AG20443 (cell line): ENCODE data around the gene ATP2B2.

Source experiments
- DNase-seq: peaks from one replicate; pipeline ENCODE4 v3.0.0; 2012; ENCODE audit warnings: low spot score, mixed read lengths

Gene ATP2B2

DNA sequence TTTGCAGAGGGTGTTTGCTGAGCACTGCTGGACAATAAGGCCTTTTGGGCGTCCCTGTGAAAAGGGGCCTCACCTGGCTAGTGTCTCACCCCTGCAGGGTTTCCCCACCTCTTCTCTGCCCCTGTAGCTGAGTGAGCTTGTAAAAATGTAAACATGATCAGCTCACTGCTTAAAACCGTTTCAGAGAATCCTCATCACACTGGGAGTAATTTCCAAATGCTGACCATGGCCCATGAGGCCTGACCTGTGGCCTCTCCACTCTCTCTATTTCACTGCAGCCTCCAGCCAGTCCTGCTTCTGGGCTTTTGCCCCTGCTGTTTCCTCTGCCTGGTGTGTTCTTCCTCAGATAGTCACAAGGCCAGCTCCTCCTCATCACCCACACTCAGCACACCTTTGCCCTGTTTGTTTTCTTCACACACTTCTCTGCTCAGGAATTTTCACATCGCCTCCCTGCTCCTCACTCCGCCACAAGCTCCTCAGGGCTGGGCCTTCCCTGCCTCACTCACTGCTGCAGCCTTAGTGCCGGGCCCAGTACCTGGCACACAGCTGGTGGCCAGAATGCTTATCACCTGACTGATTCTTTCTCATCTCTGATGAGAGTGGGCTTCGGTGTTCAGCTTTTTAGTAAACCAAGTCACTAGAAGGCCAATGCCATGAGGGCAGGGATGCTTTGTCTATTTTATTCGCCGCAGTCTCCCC, 105.2 kb downstream of the ATP2B2 start:
- DNase-seq, result no peak

DNA sequence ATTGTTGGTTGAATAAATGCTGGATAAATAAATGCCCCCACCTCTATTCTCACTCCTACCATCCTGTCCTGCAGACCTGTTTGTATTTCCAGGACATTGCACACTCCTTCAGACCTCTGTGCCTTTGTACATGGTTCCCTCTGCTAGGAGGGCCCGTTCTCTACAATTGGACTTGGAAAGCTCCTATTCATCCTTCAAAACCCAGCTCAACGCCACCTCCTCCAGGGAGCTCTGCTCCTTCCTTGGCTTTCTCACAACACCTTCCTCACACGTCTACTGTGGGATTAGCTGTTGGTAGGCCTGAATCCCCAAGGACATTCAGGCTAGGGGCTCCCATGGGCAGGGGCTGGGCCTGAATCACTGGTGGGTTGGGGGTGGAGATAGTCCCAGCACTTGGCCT, 105.8 kb downstream of the ATP2B2 start:
- no peak for DNase-seq

DNA sequence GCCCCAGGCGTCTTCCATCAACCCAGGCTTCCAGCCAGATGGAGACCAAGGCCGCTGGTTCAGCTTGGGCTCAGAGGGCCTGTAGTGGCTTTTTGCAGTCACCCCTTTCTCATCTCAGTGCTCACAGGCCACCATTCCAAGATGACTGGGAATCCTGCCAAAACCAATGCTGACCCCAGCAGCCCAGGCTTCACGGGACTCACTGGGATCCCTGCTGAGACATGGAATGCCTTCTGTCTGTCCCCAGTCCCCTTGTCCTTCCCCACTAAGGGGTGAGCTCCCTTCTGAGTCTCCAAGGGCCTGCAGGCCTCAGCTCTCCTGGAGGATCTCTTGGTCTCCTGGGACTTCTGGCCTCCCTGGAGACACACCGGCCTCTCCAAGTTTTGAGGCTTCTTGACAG, 107.0 kb downstream of the ATP2B2 start:
- no peak for DNase-seq

GRCh38 chr3:10397879-10398278, 107.5 kb downstream of the ATP2B2 start:
- DNase-seq, result no peak

DNA sequence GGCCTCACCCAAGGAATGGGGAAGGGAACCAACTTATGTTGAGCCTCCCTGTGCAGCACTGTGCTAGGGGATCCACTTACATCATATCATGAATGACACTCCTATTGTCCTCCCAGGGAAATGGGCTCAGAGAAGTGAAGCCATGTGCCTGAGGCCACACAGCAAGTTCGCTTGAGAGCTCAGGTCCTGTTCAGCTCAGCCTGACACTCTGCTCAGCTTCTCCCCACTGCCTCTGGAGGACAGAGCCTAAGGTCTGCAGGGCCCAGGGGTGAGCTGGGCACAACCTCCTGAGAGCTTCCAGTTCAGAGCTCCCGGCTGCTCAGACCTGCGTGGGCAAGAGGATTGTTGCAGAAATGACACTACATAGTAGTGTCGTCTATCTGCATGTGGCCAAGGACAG, 108.5 kb downstream of the ATP2B2 start:
- no peak for DNase-seq

DNA sequence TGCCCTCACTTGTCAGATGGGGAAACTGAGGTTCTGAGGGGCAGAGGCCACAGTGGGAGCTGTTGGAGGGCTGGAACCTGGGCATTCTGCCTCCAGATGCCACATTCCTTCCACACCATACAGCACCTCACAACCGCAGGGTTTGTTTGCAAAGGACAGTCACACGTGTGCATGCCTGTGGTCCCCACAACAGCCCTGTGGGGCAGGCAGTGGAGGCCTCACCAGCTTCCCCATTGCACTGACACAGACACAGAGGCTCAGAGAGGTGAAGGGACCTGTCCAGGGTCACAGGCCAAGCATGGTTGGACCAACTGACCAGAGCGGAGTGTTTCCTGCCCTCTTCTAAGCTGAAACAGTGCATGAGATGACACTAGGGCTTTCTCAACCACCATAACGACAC, 109.3 kb downstream of the ATP2B2 start:
- DNase-seq, result no peak

- no peak for DNase-seq
Observed at GRCh38 chr3:10395671-10396070, 109.7 kb downstream of the ATP2B2 start.

- no peak for DNase-seq
Observed at GRCh38 chr3:10395196-10395595, 110.2 kb downstream of the ATP2B2 start.

- no peak for DNase-seq
Observed at GRCh38 chr3:10394491-10395025, 110.8 kb downstream of the ATP2B2 start.

DNA sequence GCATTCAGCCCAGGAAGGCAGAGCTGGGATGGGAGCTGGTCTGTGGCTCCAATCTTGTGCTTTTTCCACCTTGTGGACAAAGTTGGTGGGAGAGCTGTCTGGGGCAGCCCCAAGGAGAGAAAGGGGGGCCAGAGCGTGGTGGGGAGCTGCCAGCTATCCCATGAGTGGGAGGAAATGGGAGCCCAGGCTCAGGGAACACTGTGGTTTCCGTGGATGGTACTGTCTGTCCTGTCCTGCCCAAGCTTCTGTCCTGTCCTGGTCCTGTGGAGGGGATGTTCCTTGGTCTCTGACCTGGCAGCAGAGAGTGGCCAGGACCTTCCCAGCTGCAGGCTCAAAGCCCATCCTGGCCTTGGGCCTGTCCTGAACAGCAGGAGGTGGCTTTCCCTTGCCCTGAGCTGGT, 111.9 kb downstream of the ATP2B2 start:
- no peak for DNase-seq

DNA sequence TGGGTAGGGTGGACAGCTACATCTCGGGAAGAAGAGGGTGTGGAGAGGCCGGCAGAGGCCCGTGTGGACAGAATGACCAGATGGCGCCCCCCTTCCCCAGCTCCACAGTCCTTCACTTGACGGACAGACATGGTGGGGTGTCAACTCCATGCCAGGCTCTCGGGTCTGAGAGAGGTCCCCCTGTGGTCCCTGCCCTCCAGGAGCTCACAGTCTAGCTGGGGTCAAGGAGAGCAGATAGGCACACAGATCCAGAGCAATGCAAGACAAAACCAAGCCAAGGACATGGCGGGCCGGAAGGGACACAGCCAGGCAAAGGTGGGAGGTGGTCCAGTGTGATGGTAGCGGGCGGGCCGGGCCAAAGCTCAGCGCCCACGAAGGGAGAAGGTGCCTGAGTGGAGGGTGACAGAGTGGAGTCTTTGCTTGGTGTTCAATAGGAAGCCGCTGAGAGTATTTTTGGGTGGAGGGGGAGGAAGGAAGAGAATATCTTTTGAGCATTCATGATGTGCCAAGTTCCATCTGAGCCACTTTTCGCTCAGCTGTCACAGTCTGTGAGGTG, 112.4 kb downstream of the ATP2B2 start:
- DNase-seq, result no peak

DNA sequence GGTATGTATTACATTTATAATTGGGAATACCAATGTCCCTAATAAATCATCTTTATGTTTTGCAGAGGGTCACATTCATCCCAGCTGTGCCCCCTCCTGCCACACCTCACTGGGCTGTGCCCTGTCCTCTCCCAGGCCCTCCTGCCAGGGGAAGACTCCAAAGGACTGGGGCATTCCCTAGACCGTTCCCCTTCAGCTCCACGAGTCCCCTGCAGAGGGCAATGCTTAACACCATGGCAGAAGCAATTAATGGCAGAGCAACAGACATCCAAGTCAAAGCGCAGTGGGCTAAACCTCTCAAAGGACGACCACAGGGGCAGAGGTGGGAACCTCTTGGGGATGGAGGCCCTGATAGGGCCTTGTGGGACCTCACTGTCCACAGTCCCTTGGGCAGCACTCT, 113.1 kb downstream of the ATP2B2 start:
- no peak for DNase-seq

DNA sequence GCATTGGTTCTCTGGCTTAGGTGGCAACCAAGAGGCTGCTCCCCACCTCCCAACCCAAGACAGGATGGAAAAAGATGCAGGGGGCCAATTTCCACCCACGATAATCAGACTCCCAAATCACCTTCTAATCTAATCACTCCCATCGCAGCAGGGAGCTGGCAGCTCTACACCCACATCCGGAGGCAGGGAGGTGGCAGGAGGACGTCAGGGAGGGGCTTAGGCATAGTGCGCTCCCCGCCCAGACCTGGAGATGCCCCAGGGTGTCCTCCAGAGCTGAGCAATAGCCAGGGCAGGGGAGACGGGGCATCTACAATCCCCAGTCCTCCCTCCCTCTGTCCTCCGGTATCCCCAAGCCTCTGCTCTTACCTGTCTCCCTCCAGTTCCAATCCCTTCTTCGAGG, 114.0 kb downstream of the ATP2B2 start:
- no peak for DNase-seq

DNA sequence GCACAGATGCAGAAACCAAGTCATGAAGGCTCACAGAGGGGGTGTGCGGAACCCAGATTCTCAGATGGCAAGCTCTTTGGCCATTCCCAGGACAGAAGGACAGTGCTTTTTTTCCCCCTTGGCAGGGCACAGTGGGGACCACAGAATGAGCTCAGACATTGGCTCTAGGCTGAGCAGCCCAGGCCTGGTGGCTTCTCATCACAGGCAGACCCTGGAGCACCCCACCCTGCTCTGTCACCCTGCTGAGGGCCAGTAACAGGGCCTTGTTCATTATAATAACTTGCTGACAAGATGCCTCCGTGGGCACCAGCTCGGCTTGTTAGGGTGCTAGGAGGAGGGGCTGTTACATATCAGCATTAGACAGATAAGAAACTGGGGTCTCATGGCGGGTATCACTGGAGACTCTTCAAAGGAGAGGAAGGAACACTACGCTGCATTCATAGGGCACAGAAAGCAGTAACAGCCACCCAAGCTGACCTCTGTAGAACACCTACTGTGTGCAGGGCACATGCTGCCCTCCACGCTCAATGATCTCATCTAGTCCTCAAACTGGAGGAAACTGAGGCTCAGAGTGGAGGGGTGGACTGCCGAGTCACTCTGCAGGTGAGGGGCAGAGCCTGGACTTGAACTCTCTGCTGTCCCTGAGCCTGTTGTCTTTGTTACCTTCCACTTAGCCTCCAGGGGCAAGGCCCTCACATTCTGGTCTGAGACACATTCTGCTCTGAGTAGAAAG, 114.6 kb downstream of the ATP2B2 start:
- DNase-seq, result no peak

DNA sequence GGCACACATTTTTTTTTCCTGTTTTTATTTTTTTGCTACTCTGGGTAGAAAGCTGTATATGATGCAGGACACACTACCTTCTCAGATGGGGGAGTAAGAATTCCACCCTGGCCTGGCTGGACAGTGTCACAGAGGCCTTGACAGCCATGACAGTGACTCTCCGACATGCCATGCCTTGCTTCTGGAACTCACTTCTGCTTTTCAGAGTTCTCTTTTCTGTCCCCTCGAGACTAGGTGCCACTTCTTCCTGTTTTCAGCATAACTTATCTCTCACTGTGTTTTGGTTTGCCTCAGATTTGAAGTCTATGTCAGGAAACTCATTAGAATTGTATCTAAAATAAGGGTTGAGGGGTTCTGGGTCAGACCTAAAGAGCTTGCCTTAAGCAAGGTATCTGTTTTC, 115.4 kb downstream of the ATP2B2 start:
- DNase-seq, result no peak

- DNase-seq, result no peak
Observed at GRCh38 chr3:10389339-10389738, 116.0 kb downstream of the ATP2B2 start.

GRCh38 chr3:10387881-10388609, 117.3 kb downstream of the ATP2B2 start:
- DNase-seq, result no peak

GRCh38 chr3:10386121-10386520, 119.3 kb downstream of the ATP2B2 start:
- no peak for DNase-seq

- no peak for DNase-seq
Observed at GRCh38 chr3:10384541-10385360, 120.6 kb downstream of the ATP2B2 start.

- no peak for DNase-seq
Observed at GRCh38 chr3:10383850-10384248, 121.5 kb downstream of the ATP2B2 start.
